Subcutaneous abdominal adipose tissue (tissue), 5 donors: ENCODE data around the gene SHB.

ENCODE experiments used
- H3K27ac ChIP-seq: one replicate; pipeline ENCODE4 v1.7.0; 2013; ENCODE audit warnings: low read depth, mild to moderate bottlenecking, inconsistent platforms, low read length, moderate library complexity
- H3K27me3 ChIP-seq, 5 donors: one replicate each; pipeline ENCODE4 v1.7.0; 2013; ENCODE audit warnings: low read length in 5 of 5, inconsistent platforms in 1 of 5; ENCODE audit not compliant: control insufficient read depth in 5 of 5, insufficient read depth in 4 of 5
- H3K36me3 ChIP-seq, 5 donors: one replicate each; pipeline ENCODE4 v1.7.0; 2013; ENCODE audit warnings: low read length in 5 of 5; ENCODE audit not compliant: control insufficient read depth in 5 of 5, insufficient read depth in 5 of 5
- H3K4me1 ChIP-seq, 5 donors: one replicate each; pipeline ENCODE4 v1.7.0; 2013; ENCODE audit warnings: low read length in 5 of 5, mild to moderate bottlenecking in 3 of 5, moderate library complexity in 1 of 5; ENCODE audit not compliant: control insufficient read depth in 5 of 5, insufficient read depth in 5 of 5
- H3K4me3 ChIP-seq, 5 donors: one replicate each; pipeline ENCODE4 v1.7.0; 2013; ENCODE audit warnings: low read length in 5 of 5, low read depth in 1 of 5
- H3K9ac ChIP-seq, 5 donors: one replicate each; pipeline ENCODE4 v1.7.0; 2013; ENCODE audit warnings: low read length in 5 of 5, mild to moderate bottlenecking in 4 of 5, moderate library complexity in 3 of 5
- H3K9me3 ChIP-seq, 5 donors: one replicate each; pipeline ENCODE4 v1.7.0; 2013; ENCODE audit warnings: low read length in 5 of 5; ENCODE audit not compliant: control insufficient read depth in 5 of 5
- donor health status: healthy.
- donor health status: healthy.
- donor health status: healthy.
- donor health status: healthy.
- donor health status: healthy.

The SHB gene

DNA sequence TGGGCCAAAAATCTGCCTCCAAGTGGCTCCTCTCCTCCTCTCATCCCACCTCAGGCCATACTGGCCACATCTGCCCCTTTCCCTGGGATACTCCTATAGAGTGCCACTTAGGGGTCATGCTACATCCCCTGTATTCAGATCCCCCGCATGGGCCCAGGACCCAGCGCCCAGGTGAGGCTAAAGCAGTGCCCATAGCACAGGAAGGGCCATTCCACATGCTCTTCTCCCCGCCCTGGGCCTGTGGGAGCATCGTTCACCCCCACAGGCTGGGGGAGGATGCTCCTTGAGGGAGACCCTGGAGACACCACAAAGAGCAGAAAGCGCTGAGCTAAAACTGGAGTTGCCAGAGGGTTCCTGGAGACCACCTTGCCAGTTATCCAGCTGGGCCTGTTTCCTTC is 112.6 kb downstream of the SHB start:
- H3K4me1 ChIP-seq: peaks cover 3 to 33% (median 13%) of the 10 kb centered on the region in 5 donors

DNA sequence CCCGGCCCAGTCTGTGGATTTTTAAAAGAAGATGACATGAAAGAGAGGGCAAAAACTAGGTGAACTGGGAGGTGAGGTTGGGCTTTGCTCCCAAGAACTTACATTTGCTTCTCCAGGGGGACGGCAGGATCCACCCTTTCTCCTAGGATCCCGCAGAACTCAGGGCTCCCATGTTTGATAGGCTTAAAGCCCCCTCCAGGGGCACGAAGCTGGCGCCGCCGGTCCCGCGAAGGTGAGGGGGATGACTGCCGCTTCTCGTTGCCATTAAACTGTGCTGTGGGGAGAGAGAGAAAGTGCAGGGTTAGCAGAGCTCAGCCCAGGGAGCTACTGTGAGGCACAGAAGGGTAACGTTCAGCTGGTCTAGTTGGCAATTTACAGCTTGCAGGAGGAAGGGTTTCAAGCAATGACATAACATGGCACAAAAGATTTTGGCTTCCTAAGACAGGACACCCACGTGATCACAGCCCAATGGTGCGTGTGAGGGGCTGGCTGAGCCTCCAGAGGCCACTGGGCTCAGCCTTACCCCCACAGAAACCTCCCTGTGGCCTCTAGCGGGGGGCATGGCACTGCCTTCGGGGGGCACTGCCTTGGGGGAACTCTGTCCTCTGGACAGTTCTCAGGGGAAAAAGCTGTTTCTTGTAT is 113.1 kb downstream of the SHB start:
- Histone ChIP-seq H3K27ac (no peak overlapping the region), H3K9me3 (no peaks in the 10 kb centered on the region), H3K9ac (no peak overlapping the region), H3K27me3 (no peaks in the 10 kb centered on the region), H3K36me3 (peaks cover 0 to 27% (median 19%) of the 10 kb centered on the region in 5 donors), H3K4me1 (peaks cover 5 to 38% (median 18%) of the 10 kb centered on the region in 5 donors), H3K4me3 (no peak overlapping the region)

More for the DNA sequence above, 112.6 kb downstream of the SHB start:
- Histone ChIP-seq H3K27ac (no peak overlapping the region), H3K9me3 (no peaks in the 10 kb centered on the region), H3K36me3 (peaks cover 0 to 26% (median 19%) of the 10 kb centered on the region in 5 donors), H3K27me3 (no peaks in the 10 kb centered on the region), H3K9ac (no peak overlapping the region), H3K4me3 (no peak overlapping the region)

- Histone ChIP-seq H3K9me3 (no peaks in the 10 kb centered on the region), H3K36me3 (peaks cover 0 to 36% (median 21%) of the 10 kb centered on the region in 5 donors), H3K4me1 (peaks cover 5 to 42% (median 20%) of the 10 kb centered on the region in 5 donors), H3K4me3 (no peak overlapping the region), H3K9ac (no peak overlapping the region), H3K27ac (peak overlapping the region; percentile 67), H3K27me3 (no peaks in the 10 kb centered on the region)
Measured at GRCh38 chr9:37954581-37954981, 114.4 kb downstream of the SHB start.

DNA sequence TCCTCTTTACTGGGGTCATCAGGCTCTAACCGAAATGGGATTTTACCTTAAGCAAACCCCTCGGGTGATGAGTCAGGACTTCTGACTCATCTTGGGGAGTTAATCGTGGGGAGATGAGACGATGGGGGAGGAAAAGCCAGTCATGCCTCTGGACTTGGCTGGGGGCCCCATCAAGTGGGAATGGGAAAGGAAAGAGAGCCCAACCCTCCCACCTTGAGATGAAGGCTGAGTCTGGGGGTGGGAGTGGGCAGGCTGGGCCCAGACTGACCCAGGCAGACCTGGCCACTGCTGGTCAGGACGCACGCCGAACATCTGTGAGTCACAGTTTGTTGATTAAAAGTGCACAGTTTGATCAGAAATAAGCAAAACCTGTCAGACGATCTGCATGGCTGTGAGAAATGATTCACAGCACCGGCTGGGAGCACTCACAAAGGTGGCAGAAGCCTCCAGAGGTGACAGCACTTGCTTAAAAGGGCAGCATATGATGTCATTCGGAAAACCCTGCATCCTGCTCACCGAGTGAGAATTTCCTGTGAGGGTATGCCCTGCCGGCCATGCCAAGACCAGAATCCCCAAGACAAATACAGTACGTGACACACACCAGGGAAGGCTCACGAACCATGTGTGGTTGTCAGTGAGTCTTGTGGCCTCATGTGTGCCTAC is 115.1 kb downstream of the SHB start:
- Histone ChIP-seq H3K4me1 (peaks cover 5 to 39% (median 20%) of the 10 kb centered on the region in 5 donors), H3K9ac (no peak overlapping the region), H3K27ac (peak overlapping the region; percentile 67)

DNA sequence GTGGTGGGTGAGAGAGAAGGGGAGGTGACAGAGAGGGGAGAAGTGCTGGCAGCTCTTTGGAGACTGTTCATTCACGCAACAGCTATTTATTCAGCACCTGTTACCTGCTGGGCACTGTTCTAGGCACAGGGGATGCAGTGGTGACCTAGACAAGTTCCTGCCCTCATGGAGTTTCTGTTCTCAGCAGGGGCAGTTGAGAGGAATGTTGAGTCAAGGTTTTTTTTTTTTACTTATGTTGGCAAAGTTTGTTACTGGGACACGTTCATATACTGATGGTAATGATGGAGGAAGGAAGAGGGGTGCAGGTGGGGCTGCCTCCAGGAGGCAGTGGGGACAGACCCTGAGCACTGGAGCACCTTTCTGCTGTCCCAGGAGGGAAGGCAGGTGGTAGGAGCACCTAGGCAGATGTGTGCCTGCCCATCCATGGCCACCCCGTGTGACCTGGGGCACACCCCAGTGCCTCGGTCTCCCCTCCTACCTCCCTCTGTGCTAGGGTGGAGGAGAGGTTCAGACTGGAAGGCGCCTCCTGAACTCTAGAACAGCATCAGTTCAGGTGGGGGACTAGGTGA is 115.7 kb downstream of the SHB start:
- Histone ChIP-seq H3K36me3 (peaks cover 0 to 43% (median 26%) of the 10 kb centered on the region in 5 donors), H3K9me3 (no peaks in the 10 kb centered on the region), H3K27me3 (no peaks in the 10 kb centered on the region), H3K9ac (no peak overlapping the region), H3K4me3 (no peak overlapping the region), H3K4me1 (peaks cover 5 to 33% (median 20%) of the 10 kb centered on the region in 5 donors), H3K27ac (peak overlapping the region; percentile 67)

More for the DNA sequence above, 115.1 kb downstream of the SHB start:
- H3K36me3 ChIP-seq: peaks cover 0 to 37% (median 21%) of the 10 kb centered on the region in 5 donors
- H3K27me3 ChIP-seq: no peaks in the 10 kb centered on the region
- no peaks in the 10 kb centered on the region for H3K9me3 ChIP-seq
- no peak overlapping the region for H3K4me3 ChIP-seq

DNA sequence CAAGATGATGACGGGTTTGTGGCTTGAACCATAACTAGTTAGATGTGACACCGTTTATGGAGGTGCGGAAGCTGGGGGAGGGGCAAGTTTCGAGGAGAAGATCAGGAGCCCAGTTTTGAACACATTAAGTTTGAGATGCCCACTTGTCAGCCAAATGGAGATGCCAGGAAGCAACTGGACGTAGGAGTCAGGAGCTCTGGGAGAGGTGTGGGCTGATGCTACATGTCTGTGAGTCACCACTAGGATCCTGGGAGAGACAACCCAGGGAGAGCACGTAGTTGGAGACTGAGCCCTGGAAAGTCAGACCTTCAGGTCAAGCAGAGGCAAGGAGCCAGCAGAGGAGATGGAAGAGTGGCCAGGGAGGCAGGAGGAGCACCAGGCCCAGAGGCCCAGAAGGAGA is 116.3 kb downstream of the SHB start:
- Histone ChIP-seq H3K27me3 (no peaks in the 10 kb centered on the region), H3K9me3 (no peaks in the 10 kb centered on the region), H3K36me3 (peaks cover 0 to 49% (median 31%) of the 10 kb centered on the region in 5 donors), H3K4me1 (peaks cover 5 to 28% (median 20%) of the 10 kb centered on the region in 5 donors), H3K9ac (no peak overlapping the region), H3K4me3 (no peak overlapping the region), H3K27ac (no peak overlapping the region)

GRCh38 chr9:37951671-37952449 is 117.2 kb downstream of the SHB start:
- Histone ChIP-seq H3K36me3 (peaks cover 0 to 57% (median 39%) of the 10 kb centered on the region in 5 donors), H3K27me3 (no peaks in the 10 kb centered on the region), H3K9me3 (no peaks in the 10 kb centered on the region), H3K4me1 (peaks cover 5 to 28% (median 20%) of the 10 kb centered on the region in 5 donors), H3K4me3 (no peak overlapping the region), H3K9ac (no peak overlapping the region), H3K27ac (no peak overlapping the region)

GRCh38 chr9:37950561-37950960 is 118.5 kb downstream of the SHB start:
- Histone ChIP-seq H3K36me3 (peaks cover 0 to 66% (median 50%) of the 10 kb centered on the region in 5 donors), H3K9me3 (no peaks in the 10 kb centered on the region), H3K4me3 (no peak overlapping the region), H3K27me3 (no peaks in the 10 kb centered on the region), H3K4me1 (peaks cover 5 to 30% (median 16%) of the 10 kb centered on the region in 5 donors), H3K27ac (no peak overlapping the region), H3K9ac (no peak overlapping the region)

DNA sequence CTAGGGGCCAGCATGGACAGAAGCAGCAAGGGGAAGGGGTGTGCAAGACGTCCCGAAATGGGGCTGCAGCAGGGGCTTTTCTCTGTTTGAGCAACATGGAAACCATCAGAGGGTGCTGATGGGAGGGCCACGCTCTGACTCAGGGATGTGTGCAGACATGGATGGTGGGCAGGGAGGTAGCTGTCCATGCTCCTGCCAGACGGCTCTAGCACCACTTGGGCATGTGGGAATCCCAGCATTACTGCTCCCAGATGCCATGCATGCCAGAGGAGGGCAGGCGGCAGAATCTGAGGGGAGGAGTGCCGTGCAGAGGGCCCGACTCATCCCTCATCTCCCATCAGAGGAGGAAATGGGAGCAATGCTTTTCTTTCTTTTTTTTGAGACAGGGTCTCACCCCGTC is 119.5 kb downstream of the SHB start:
- peaks cover 0 to 68% (median 50%) of the 10 kb centered on the region in 5 donors for H3K36me3 ChIP-seq
- no peak overlapping the region for H3K27ac ChIP-seq
- H3K4me1 ChIP-seq: peaks cover 5 to 29% (median 19%) of the 10 kb centered on the region in 5 donors

More for the DNA sequence above, 119.5 kb downstream of the SHB start:
- no peak overlapping the region for H3K4me3 ChIP-seq
- H3K9ac ChIP-seq: no peak overlapping the region
- no peaks in the 10 kb centered on the region for H3K9me3 ChIP-seq
- no peaks in the 10 kb centered on the region for H3K27me3 ChIP-seq
